Common myeloid progenitor, CD34-positive (primary cell): Measurements from ENCODE around the gene CEP85L.

Experiments used
- CTCF ChIA-PET: fragments of 350-600 bp; sonication (Branson Sonifier 250); formaldehyde crosslinking; loops from one replicate; lab custom pipeline; 2021; ENCODE audit warnings: antibody characterized with exemption; lab: Charles Lee
- POLR2A ChIA-PET: fragments of 350-600 bp; sonication (Branson Sonifier 250); formaldehyde crosslinking; loops from one replicate; lab custom pipeline; 2021; ENCODE audit warnings: antibody characterized with exemption; lab: Charles Lee
- DNase-seq, 3 donors: peaks; one replicate each; pipeline versions ENCODE4 v3.0.0 to v3.0.0-alpha.2; 2013
- H3K27ac ChIP-seq, 2 experiments: 1 replicate in 1 of 2; 2 replicates in 1 of 2; pipeline ENCODE4 v1.7.0; 2013; ENCODE audit warnings: inconsistent platforms in 2 of 2, low read length in 2 of 2, mild to moderate bottlenecking in 2 of 2, low read depth in 1 of 2, moderate library complexity in 1 of 2; ENCODE audit not compliant: severe bottlenecking in 2 of 2, insufficient read depth in 1 of 2, poor library complexity in 1 of 2
- H3K27me3 ChIP-seq, 5 experiments: replicated peaks in 2 of 5; 1 replicate in 3 of 5; 2 replicates in 2 of 5; pipeline versions ENCODE4 v1.6.1 to v1.7.0; 2013; ENCODE audit warnings: low read length in 4 of 5, mild to moderate bottlenecking in 2 of 5, moderate library complexity in 2 of 5, inconsistent platforms in 1 of 5; ENCODE audit not compliant: insufficient read depth in 5 of 5, control insufficient read depth in 4 of 5
- H3K36me3 ChIP-seq, 4 experiments: 1 replicate in 2 of 4; 2 replicates in 2 of 4; pipeline versions ENCODE4 v1.6.1 to v1.7.0; 2013; ENCODE audit warnings: low read length in 3 of 4, control low read depth in 1 of 4, mild to moderate bottlenecking in 1 of 4; ENCODE audit not compliant: control insufficient read depth in 4 of 4, insufficient read depth in 4 of 4
- H3K4me1 ChIP-seq, 4 experiments: 1 replicate in 3 of 4; 2 replicates in 1 of 4; pipeline versions ENCODE4 v1.6.1 to v1.7.1; 2013; ENCODE audit warnings: low read length in 3 of 4, mild to moderate bottlenecking in 3 of 4, control low read depth in 1 of 4, inconsistent platforms in 1 of 4, moderate library complexity in 1 of 4; ENCODE audit not compliant: control insufficient read depth in 4 of 4, insufficient read depth in 4 of 4; ENCODE audit errors: control extremely low read depth in 1 of 4
- H3K4me3 ChIP-seq, 7 experiments: 1 replicate in 4 of 7; 2 replicates in 3 of 7; pipeline versions ENCODE4 v1.5.1 to v1.7.0; 2013; ENCODE audit warnings: mild to moderate bottlenecking in 7 of 7, low read length in 6 of 7, moderate library complexity in 6 of 7, inconsistent platforms in 2 of 7, low read depth in 2 of 7, control low read depth in 1 of 7; ENCODE audit not compliant: insufficient read depth in 4 of 7, control insufficient read depth in 1 of 7; ENCODE audit errors: extremely low read depth in 1 of 7
- H3K9me3 ChIP-seq, 5 experiments: 1 replicate in 4 of 5; 2 replicates in 1 of 5; pipeline versions ENCODE4 v1.6.1 to v1.7.1; 2013; ENCODE audit warnings: low read length in 4 of 5, mild to moderate bottlenecking in 2 of 5, inconsistent platforms in 1 of 5, low read depth in 1 of 5, moderate library complexity in 1 of 5; ENCODE audit not compliant: control insufficient read depth in 4 of 5, insufficient read depth in 2 of 5; ENCODE audit errors: control extremely low read depth in 1 of 5
- WGBS: methylation state at CpG from one replicate; pipeline ENCODE4 v1.1.5; 2013; ENCODE audit not compliant: insufficient coverage; 5-methylcytosine and 5-hydroxymethylcytosine counted together

The CEP85L gene

GRCh38 chr6:118674772-118675171 lies 23.4 kb upstream of the CEP85L start:
- ChIA-PET CTCF (interaction anchor here (0.6 kb wide), 2 partner anchors 32 to 148 kb away, joined by 3 read pairs; no protein-coding TSS in a partner anchor), POLR2A (no interaction called here)
- no peak for DNase-seq
- H3K27ac ChIP-seq: no peak overlapping the region
- no peaks in the 10 kb centered on the region for H3K27me3 ChIP-seq
- H3K4me3 ChIP-seq: no peak overlapping the region
- no peaks in the 10 kb centered on the region for H3K36me3 ChIP-seq
- H3K9me3 ChIP-seq: no peaks in the 10 kb centered on the region
- H3K4me1 ChIP-seq: no peaks in the 10 kb centered on the region
- no CpG with 5 or more reads among the region's 1 CpG for WGBS

GRCh38 chr6:118672678-118673077 lies 21.3 kb upstream of the CEP85L start:
- CTCF ChIA-PET: interaction anchor here (1.4 kb wide), 1 partner anchor 18 kb away, joined by 4 read pairs; no protein-coding TSS in a partner anchor
- POLR2A ChIA-PET: no interaction called here
- Histone ChIP-seq H3K9me3 (no peaks in the 10 kb centered on the region), H3K4me1 (peaks cover 0 to 6% (median 0%) of the 10 kb centered on the region in 4 experiments), H3K4me3 (no peak overlapping the region), H3K27me3 (no peaks in the 10 kb centered on the region), H3K36me3 (no peaks in the 10 kb centered on the region), H3K27ac (no peak overlapping the region)
- no peak for DNase-seq
- WGBS: 88% methylated on average over 2 of the region's 2 CpGs

GRCh38 chr6:118669561-118669960 lies 18.2 kb upstream of the CEP85L start:
- DNase-seq: no peak
- ChIA-PET CTCF (no interaction called here), POLR2A (no interaction called here)
- H3K36me3 ChIP-seq: no peaks in the 10 kb centered on the region
- H3K4me1 ChIP-seq: peaks cover 0 to 6% (median 0%) of the 10 kb centered on the region in 4 experiments
- H3K27me3 ChIP-seq: no peaks in the 10 kb centered on the region
- 100% methylated on average over 1 of the region's 1 CpG for WGBS
- no peak overlapping the region for H3K4me3 ChIP-seq
- H3K9me3 ChIP-seq: no peaks in the 10 kb centered on the region
- no peak overlapping the region for H3K27ac ChIP-seq

GRCh38 chr6:118668761-118669385 lies 17.5 kb upstream of the CEP85L start:
- no peaks in the 10 kb centered on the region for H3K9me3 ChIP-seq
- 83% methylated on average over 1 of the region's 1 CpG for WGBS
- H3K27ac ChIP-seq: peak overlapping the region in 1 of 2 experiments; percentile 11
- H3K27me3 ChIP-seq: no peaks in the 10 kb centered on the region
- DNase-seq: no peak
- H3K36me3 ChIP-seq: no peaks in the 10 kb centered on the region
- peaks cover 0 to 6% (median 0%) of the 10 kb centered on the region in 4 experiments for H3K4me1 ChIP-seq
- ChIA-PET CTCF (no interaction called here), POLR2A (interaction anchor here (1.0 kb wide), 1 partner anchor 10 kb away, joined by 3 read pairs; no protein-coding TSS in a partner anchor)
- no peak overlapping the region for H3K4me3 ChIP-seq

- POLR2A ChIA-PET: no interaction called here
- CTCF ChIA-PET: no interaction called here
- DNase-seq: no peak
- no peak overlapping the region for H3K4me3 ChIP-seq
- H3K27ac ChIP-seq: no peak overlapping the region
- H3K27me3 ChIP-seq: no peaks in the 10 kb centered on the region
- H3K4me1 ChIP-seq: peaks cover 0 to 6% (median 0%) of the 10 kb centered on the region in 4 experiments
- WGBS: no CpG with 5 or more reads among the region's 1 CpG
- no peaks in the 10 kb centered on the region for H3K9me3 ChIP-seq
- no peaks in the 10 kb centered on the region for H3K36me3 ChIP-seq
Observed at GRCh38 chr6:118667988-118668387, 16.6 kb upstream of the CEP85L start.

GRCh38 chr6:118665011-118665410 lies 13.6 kb upstream of the CEP85L start:
- H3K36me3 ChIP-seq: peaks cover 0 to 5% (median 0%) of the 10 kb centered on the region in 4 experiments
- no peaks in the 10 kb centered on the region for H3K27me3 ChIP-seq
- H3K4me1 ChIP-seq: peaks cover 0 to 9% (median 0%) of the 10 kb centered on the region in 4 experiments
- H3K9me3 ChIP-seq: no peaks in the 10 kb centered on the region
- ChIA-PET POLR2A (no interaction called here), CTCF (no interaction called here)
- H3K27ac ChIP-seq: no peak overlapping the region
- H3K4me3 ChIP-seq: peak overlapping the region in 1 of 7 experiments; percentile 6
- 70% methylated on average over 2 of the region's 3 CpGs for WGBS
- no peak for DNase-seq
